ENCODE data around the gene MYMX.
"Not testable (repeated sequence)": the region's sequence is repeated elsewhere in the genome, so short reads cannot be mapped to it uniquely, and the experiment has no call there.

Gene MYMX

DNA sequence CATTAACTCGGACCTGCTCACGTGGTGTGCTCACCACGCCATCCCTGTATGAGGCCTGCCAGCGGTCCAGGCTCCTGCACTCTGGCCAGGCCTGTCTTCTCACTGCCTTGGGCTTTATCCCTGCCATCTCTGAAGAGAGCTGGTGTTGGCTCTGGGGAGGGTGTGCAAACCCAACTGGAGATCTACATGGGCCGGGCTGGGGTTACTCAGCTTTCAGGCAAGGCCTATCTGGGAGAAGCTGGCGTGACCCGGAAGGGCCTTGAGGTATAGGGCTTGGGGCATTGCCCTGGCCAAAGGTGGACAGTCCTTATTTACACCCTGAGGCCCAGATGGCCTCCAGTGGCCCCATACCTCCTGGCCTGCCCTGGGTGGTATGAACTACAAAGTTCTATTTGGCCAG is 11.7 kb downstream of the MYMX start:
- no peak for DNase-seq (ENCODE audit: low read depth in 2 of 2)
- H3K4me3 ChIP-seq (replicated peaks in 1 of 2; ENCODE audit: low read depth in 2 of 2, low read length in 2 of 2): no peak overlapping the region
- TF ChIP-seq CTCF (IDR thresholded peaks at IDR 0.05; ENCODE audit: low read depth, low read length): no peak

GRCh38 chr6:44228836-44229235 is 12.1 kb downstream of the MYMX start:
- no peak for TF ChIP-seq CTCF (IDR thresholded peaks at IDR 0.05; ENCODE audit: low read depth, low read length)
- DNase-seq (ENCODE audit: low read depth in 2 of 2): no peak
- no peak overlapping the region for H3K4me3 ChIP-seq (replicated peaks in 1 of 2; ENCODE audit: low read depth in 2 of 2, low read length in 2 of 2)

GRCh38 chr6:44229376-44230033 is 12.8 kb downstream of the MYMX start:
- DNase-seq (ENCODE audit: low read depth in 2 of 2): no peak
- H3K4me3 ChIP-seq (replicated peaks in 1 of 2; ENCODE audit: low read depth in 2 of 2, low read length in 2 of 2): no peak overlapping the region
- no peak for TF ChIP-seq CTCF (IDR thresholded peaks at IDR 0.05; ENCODE audit: low read depth, low read length)

DNA sequence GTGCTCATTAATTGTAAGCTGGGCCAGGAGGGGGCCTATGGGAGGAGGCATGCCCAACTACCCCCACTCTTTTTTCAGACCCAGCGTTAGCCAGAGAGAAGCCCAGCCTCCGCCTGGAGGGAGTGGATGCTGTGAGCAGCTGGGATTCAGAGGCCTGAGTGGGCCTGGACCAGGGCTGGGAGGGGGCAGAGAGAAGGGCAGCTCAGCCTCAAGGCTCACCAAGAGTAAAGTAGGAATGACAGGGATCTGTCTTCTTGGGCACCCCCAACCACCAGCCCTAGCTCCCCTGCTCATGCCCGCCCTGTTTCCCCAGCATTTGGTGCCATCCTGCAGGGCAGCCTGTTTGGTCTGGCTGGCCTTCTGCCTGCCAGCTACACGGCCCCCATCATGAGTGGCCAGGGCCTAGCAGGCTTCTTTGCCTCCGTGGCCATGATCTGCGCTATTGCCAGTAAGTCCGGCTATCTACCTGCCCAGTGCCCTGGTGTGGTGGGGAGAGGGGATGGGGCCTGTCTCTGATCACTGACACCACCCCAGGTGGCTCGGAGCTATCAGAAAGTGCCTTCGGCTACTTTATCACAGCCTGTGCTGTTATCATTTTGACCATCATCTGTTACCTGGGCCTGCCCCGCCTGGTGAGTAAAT is 13.4 kb downstream of the MYMX start:
- H3K4me3 ChIP-seq (replicated peaks in 1 of 2; ENCODE audit: low read depth in 2 of 2, low read length in 2 of 2): no peak overlapping the region
- no peak for DNase-seq (ENCODE audit: low read depth in 2 of 2)
- TF ChIP-seq CTCF (IDR thresholded peaks at IDR 0.05; ENCODE audit: low read depth, low read length): no peak

GRCh38 chr6:44231426-44231825 is 14.7 kb downstream of the MYMX start:
- H3K4me3 ChIP-seq (replicated peaks in 1 of 2; ENCODE audit: low read depth in 2 of 2, low read length in 2 of 2); DNase-seq (ENCODE audit: low read depth in 2 of 2): not testable (repeated sequence)

- no peak for DNase-seq (ENCODE audit: low read depth in 2 of 2)
- no peak for TF ChIP-seq CTCF (IDR thresholded peaks at IDR 0.05; ENCODE audit: low read depth, low read length)
- H3K4me3 ChIP-seq (replicated peaks in 1 of 2; ENCODE audit: low read depth in 2 of 2, low read length in 2 of 2): no peak overlapping the region
Observed at GRCh38 chr6:44232676-44233566, 16.2 kb downstream of the MYMX start.

DNA sequence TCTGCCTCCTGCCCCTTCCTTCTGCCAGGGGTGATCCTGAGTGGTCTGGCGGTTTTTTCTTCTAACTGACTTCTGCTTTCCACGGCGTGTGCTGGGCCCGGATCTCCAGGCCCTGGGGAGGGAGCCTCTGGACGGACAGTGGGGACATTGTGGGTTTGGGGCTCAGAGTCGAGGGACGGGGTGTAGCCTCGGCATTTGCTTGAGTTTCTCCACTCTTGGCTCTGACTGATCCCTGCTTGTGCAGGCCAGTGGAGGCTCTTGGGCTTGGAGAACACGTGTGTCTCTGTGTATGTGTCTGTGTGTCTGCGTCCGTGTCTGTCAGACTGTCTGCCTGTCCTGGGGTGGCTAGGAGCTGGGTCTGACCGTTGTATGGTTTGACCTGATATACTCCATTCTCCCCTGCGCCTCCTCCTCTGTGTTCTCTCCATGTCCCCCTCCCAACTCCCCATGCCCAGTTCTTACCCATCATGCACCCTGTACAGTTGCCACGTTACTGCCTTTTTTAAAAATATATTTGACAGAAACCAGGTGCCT is 16.9 kb downstream of the MYMX start:
- DNase-seq (ENCODE audit: low read depth in 2 of 2): no peak
- TF ChIP-seq CTCF (IDR thresholded peaks at IDR 0.05; ENCODE audit: low read depth, low read length): no peak
- no peak overlapping the region for H3K4me3 ChIP-seq (replicated peaks in 1 of 2; ENCODE audit: low read depth in 2 of 2, low read length in 2 of 2)
